K562 (cell line): ENCODE results near the gene SKIL. TPM values are rescaled to one million over a fixed set of nuclear protein-coding genes. Genes with fewer than 3 reads are reported as not detected.
"Not testable (repeated sequence)": the region's sequence is repeated elsewhere in the genome, so short reads cannot be mapped to it uniquely, and the experiment has no call there.

Experiments used
- ATAC-seq: fragments of 200-7000 bp; cut with Tn5 transposase; 3 replicates; pipeline ENCODE4 v1.9.1; 2020; ENCODE audit warnings: moderate library complexity
- BruUV-seq: library from RNA; stranded (reverse); fragments of 400-500 nt; replicated peaks from 2 replicates; lab custom pipeline; 2021; lab: Mats Ljungman, UMichigan
- CTCF ChIA-PET: fragments of 300-600 bp; formaldehyde crosslinking; extraction: SDS; loops from one replicate; lab custom pipeline; 2021; ENCODE audit warnings: low intra/inter-chr PET ratio; lab: Yijun Ruan, JAX
- POLR2A ChIA-PET: fragments of 300-600, 350-650 bp; sonication (Branson Sonifier 250); formaldehyde crosslinking; extraction: SDS; loops from one replicate; lab custom pipeline; 2021; ENCODE audit warnings: antibody characterized with exemption, inconsistent platforms; lab: Yijun Ruan, JAX
- DNase-seq, 4 experiments: peaks; one replicate each; pipeline versions ENCODE4 v3.0.0 to v3.0.0-alpha.2; 2011 to 2018; ENCODE audit warnings: low spot score in 3 of 4, mixed read lengths in 3 of 4; ENCODE audit errors: extremely low read depth in 1 of 4
- FAIRE-seq: peaks from 2 replicates; lab custom pipeline; 2011; peaks lifted over from hg19 to GRCh38; lab: Jason Lieb, UNC
- H2AFZ ChIP-seq: 2 replicates; pipeline ENCODE4 v1.6.0; 2011; ENCODE audit warnings: low read depth, low read length, control low read depth, inconsistent platforms
- H3K27ac ChIP-seq: fragments of 200-600 bp; 3 replicates; pipeline ENCODE4 v1.8.0; 2011; ENCODE audit warnings: low read depth, mild to moderate bottlenecking, control low read depth, inconsistent platforms, low read length, moderate library complexity, mixed read lengths; ENCODE audit errors: extremely low read depth
- H3K27me3 ChIP-seq, 2 experiments: fragments of 300-600 bp in 1 of 2; 2 replicates in 1 of 2; 3 replicates in 1 of 2; pipeline versions ENCODE4 v1.6.0 to v1.8.0; 2011; ENCODE audit warnings: inconsistent platforms in 2 of 2, low read length in 2 of 2, mild to moderate bottlenecking in 1 of 2, mixed read lengths in 1 of 2, moderate library complexity in 1 of 2; ENCODE audit not compliant: control insufficient read depth in 2 of 2, insufficient read depth in 2 of 2
- H3K36me3 ChIP-seq: fragments of 300-600 bp; 3 replicates; pipeline ENCODE4 v1.8.0; 2011; ENCODE audit warnings: mild to moderate bottlenecking, low read length, inconsistent platforms; ENCODE audit not compliant: control insufficient read depth, insufficient read depth
- H3K4me1 ChIP-seq, 2 experiments: fragments of 200-600 bp in 1 of 2; replicated peaks in 1 of 2; 2 replicates in 1 of 2; 3 replicates in 1 of 2; pipeline versions ENCODE4 v1.5.1 to v1.8.0; 2011; ENCODE audit warnings: inconsistent platforms in 2 of 2, low read length in 2 of 2, mild to moderate bottlenecking in 1 of 2, mixed read lengths in 1 of 2, moderate library complexity in 1 of 2; ENCODE audit not compliant: control insufficient read depth in 2 of 2, insufficient read depth in 2 of 2
- H3K4me2 ChIP-seq: 2 replicates; pipeline ENCODE4 v1.6.1; 2011; ENCODE audit warnings: low read length, control low read depth, inconsistent platforms, mixed read lengths; ENCODE audit not compliant: insufficient read depth
- H3K4me3 ChIP-seq: fragments of 200-600 bp; sonication (generic), shearing (Covaris generic); 2 replicates; pipeline ENCODE4 v1.5.1; 2016; ENCODE audit warnings: control low read depth, inconsistent platforms
- H3K79me2 ChIP-seq: fragments of 200-600 bp; 3 replicates; pipeline ENCODE4 v1.8.0; 2011; ENCODE audit warnings: low read length, inconsistent platforms; ENCODE audit not compliant: control insufficient read depth, insufficient read depth
- H3K9ac ChIP-seq, 2 experiments: 2 replicates each; pipeline versions ENCODE4 v1.6.0 to v1.6.1; 2011; ENCODE audit warnings: low read depth in 2 of 2, low read length in 2 of 2, control low read depth in 1 of 2, inconsistent platforms in 1 of 2, mild to moderate bottlenecking in 1 of 2, mixed read lengths in 1 of 2; ENCODE audit not compliant: insufficient read depth in 1 of 2
- H3K9me1 ChIP-seq: one replicate; pipeline ENCODE4 v1.6.0; 2011; ENCODE audit warnings: inconsistent platforms, mild to moderate bottlenecking, low read length, moderate library complexity; ENCODE audit not compliant: control insufficient read depth, insufficient read depth
- H3K9me3 ChIP-seq: replicated peaks from 2 replicates; pipeline ENCODE4 v1.5.1; 2011; ENCODE audit warnings: low read depth, low read length, inconsistent platforms; ENCODE audit not compliant: control insufficient read depth, insufficient read depth
- H4K20me1 ChIP-seq: replicated peaks from 2 replicates; pipeline ENCODE4 v1.6.1; 2011; ENCODE audit warnings: low read length, inconsistent platforms, mixed read lengths; ENCODE audit not compliant: control insufficient read depth, insufficient read depth
- C11orf30 ChIP-seq: fragments of 450-650 bp; IDR thresholded peaks from 2 replicates; pipeline ENCODE4 v1.6.1; 2016; ENCODE audit warnings: low read depth, mild to moderate bottlenecking
- CEBPZ ChIP-seq: fragments of 150-350 bp; IDR thresholded peaks from 2 replicates; pipeline ENCODE4 v1.6.1; 2014; ENCODE audit warnings: low read depth, mild to moderate bottlenecking, low read length, borderline replicate concordance
- LCOR ChIP-seq: sonication (generic); formaldehyde crosslinking; IDR thresholded peaks from 2 replicates; pipeline ENCODE4 v1.8.0; 2022; ENCODE audit warnings: mild to moderate bottlenecking, missing genetic modification reagents
- NFYB ChIP-seq: IDR thresholded peaks from 2 replicates; pipeline ENCODE4 v1.6.1; 2011; ENCODE audit warnings: mild to moderate bottlenecking, moderate library complexity; ENCODE audit not compliant: insufficient read length; ENCODE audit errors: extremely low read depth
- SMARCC2 ChIP-seq: fragments of 450-650 bp; IDR thresholded peaks from 2 replicates; pipeline ENCODE4 v1.6.1; 2017; ENCODE audit warnings: antibody characterized with exemption, moderate library complexity, mild to moderate bottlenecking, low read depth
- ZNF197 ChIP-seq: fragments of 200-800 bp; sonication (Bioruptor generic); IDR thresholded peaks from 2 replicates; pipeline ENCODE4 v1.6.1; 2016; ENCODE audit warnings: low read depth, missing genetic modification characterization, missing compliant biosample characterization
- ZNF316 ChIP-seq: fragments of 450-650 bp; IDR thresholded peaks from 2 replicates; pipeline ENCODE4 v1.6.1; 2016
- ZNF395 ChIP-seq: fragments of 200-800 bp; sonication (Bioruptor generic); IDR thresholded peaks from 2 replicates; pipeline ENCODE4 v1.6.1; 2017; ENCODE audit warnings: missing genetic modification characterization, missing compliant biosample characterization
- ZNF431 ChIP-seq: sonication (generic); formaldehyde crosslinking; IDR thresholded peaks from 2 replicates; pipeline ENCODE4 v1.8.0; 2022; ENCODE audit warnings: mild to moderate bottlenecking, missing genetic modification reagents
- WGBS: fragments of 100-300 bp; shearing (Covaris generic); methylation state at CpG from one replicate; pipeline ENCODE4 v1.1.6; 2016; ENCODE audit warnings: low coverage, mixed read lengths; ENCODE audit not compliant: insufficient coverage; ENCODE audit errors: missing lambda C conversion rate; 5-methylcytosine and 5-hydroxymethylcytosine counted together
- in situ Hi-C: fragments of 300-500 bp; cut with MboI; formaldehyde crosslinking; loops from 4 replicates; pipeline ENCODE4 v1.15.0; 2018; ENCODE audit warnings: inconsistent platforms, mixed read lengths
- intact Hi-C: fragments of 100-400 bp; cut with micrococcal nuclease; formaldehyde crosslinking; loops from 2 replicates; pipeline ENCODE4 v1.14.2; 2022
- polyA plus RNA-seq, 8 experiments: library from polyadenylated mRNA; depleted of rRNA in 4 of 8; stranded (reverse) in 5 of 8; unstranded in 3 of 8; fragments of >200 nt; fragmentation: Nextera tagmentation in 2 of 8; fragmentation: Illumina TruSeq in 1 of 8; extraction: Ambion mirVana in 2 of 8; extraction: Trizol in 1 of 8; gene quantifications; 2 replicates each; pipeline versions ENCODE4 v1.2.1 to v1.2.3, GENCODE V29; 2011 to 2014; ENCODE audit warnings: inconsistent platforms in 1 of 8, missing spikeins in 1 of 8
- total RNA-seq, 7 experiments: library from RNA; depleted of rRNA in 6 of 7; stranded (reverse); fragments of >200 nt in 6 of 7; fragmentation: Illumina TruSeq in 2 of 7; extraction: Trizol in 2 of 7; gene quantifications; 2 replicates each; pipeline versions ENCODE4 v1.2.1 to v1.2.3, GENCODE V29; 2011 to 2021; ENCODE audit warnings: low replicate concordance in 1 of 7

The SKIL gene
- total and polyA plus RNA-seq, 9 of the 15 experiments (the other 6 are each of a cell fraction or from before 2014, with no cell fraction given): 4.3 to 19.1 (median 9.7) TPM

DNA sequence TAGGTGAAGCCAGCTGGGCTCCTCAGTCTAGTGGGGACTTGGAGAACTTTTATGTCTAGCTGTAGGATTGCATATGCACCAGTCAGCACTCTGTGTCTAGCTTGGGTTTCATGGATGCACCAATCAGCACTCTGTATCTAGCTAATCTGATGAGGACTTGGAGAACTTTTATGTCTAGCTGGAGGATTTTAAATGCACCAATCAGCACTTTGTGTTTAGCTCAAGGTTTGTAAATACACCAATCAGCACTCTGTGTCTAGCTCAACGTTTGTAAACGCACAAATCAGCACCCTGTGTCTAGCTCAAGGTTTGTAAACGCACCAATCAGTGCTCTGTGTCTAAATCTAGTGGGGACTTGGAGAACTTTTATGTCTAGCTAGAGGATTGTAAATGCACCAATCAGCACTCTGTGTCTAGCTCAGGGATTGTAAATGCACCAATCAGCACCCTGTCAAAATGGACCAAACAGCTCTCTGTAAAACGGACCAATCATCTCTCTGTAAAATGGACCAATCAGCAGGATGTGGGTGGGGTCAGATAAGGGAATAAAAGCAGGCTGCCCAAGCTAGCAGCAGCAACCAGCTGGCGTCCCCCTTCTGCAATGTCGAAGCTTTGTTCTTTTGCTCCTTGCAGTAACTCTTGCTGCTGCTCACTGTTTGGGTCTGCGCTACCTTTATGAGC is 29.5 kb upstream of the SKIL start:
- H3K79me2 ChIP-seq, H3K9ac ChIP-seq, H3K4me3 ChIP-seq, DNase-seq, H3K27ac ChIP-seq, FAIRE-seq, H2AFZ ChIP-seq, in situ Hi-C loops, ATAC-seq, H3K27me3 ChIP-seq, H3K4me2 ChIP-seq, H3K4me1 ChIP-seq, H3K36me3 ChIP-seq, H3K9me3 ChIP-seq, H4K20me1 ChIP-seq, intact Hi-C loops, CTCF ChIA-PET, BruUV-seq, H3K9me1 ChIP-seq: not testable (repeated sequence)
- WGBS: 60% methylated on average over 6 of the region's 7 CpGs
- TF ChIP-seq ZNF316 (0 out of 2 replicates have a peak, but pooled peaks have one; percentile 40), C11orf30 (peak; percentile 8; the same call in 1 of the 2 replicates), NFYB (peak; percentile 60)
- POLR2A ChIA-PET: interaction anchor here (1.4 to 1.5 kb wide), 2 partner anchors 28 to 31 kb away, joined by 3 read pairs; no protein-coding TSS in a partner anchor

DNA sequence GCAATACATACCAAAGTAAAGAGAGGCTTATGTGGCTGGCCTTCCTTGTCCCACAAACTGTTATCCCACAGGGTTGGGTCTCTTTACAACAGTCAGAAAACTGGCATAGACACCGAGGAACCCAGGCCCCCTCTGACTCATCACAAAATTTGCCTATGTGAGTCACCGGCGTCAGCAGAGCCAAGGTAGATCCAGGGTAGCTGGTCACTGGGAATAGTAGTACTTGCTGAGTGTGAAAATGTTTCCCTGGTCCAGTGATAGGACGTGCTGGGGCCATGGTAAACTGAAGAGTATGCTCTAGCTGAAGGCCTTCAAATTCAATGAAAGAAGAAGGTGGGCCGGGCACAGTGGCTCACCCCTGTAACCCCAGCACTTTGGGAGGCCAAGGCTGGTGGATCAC is 27.1 kb upstream of the SKIL start:
- H2AFZ ChIP-seq: peak overlapping the region; percentile 60; the same call in 1 of the 2 replicates
- ATAC-seq: peak; percentile 81
- CTCF ChIA-PET: no interaction called here
- TF ChIP-seq SMARCC2: no peak
- TF ChIP-seq CEBPZ: no peak
- TF ChIP-seq LCOR: no peak
- no peak for TF ChIP-seq ZNF197
- TF ChIP-seq ZNF431 (CRISPR knock-in tag): no peak
- TF ChIP-seq ZNF395 (CRISPR knock-in tag): no peak

More for the DNA sequence above, 27.1 kb upstream of the SKIL start:
- H3K4me1 ChIP-seq: peaks cover 10% of the 10 kb centered on the region in 2 experiments; a peak in 3 of 5 replicates
- H3K9ac ChIP-seq: peak overlapping the region in 1 of 2 experiments; percentile 68; a peak in 1 of 4 replicates
- intact Hi-C loops: no loop called here
- no TSS peak for BruUV-seq
- no peak overlapping the region for H3K4me3 ChIP-seq
- no peaks in the 10 kb centered on the region for H3K36me3 ChIP-seq
- no peak overlapping the region for H3K4me2 ChIP-seq
- WGBS: 30% methylated on average over 5 of the region's 5 CpGs
- peaks cover 9% of the 10 kb centered on the region for H3K9me3 ChIP-seq
- H3K27ac ChIP-seq: peak overlapping the region; percentile 36; the same call in 1 of the 3 replicates
- POLR2A ChIA-PET: no interaction called here
- no peaks in the 10 kb centered on the region for H3K27me3 ChIP-seq
- peak; percentile 70 for FAIRE-seq
- H3K9me1 ChIP-seq: no peaks in the 10 kb centered on the region
- DNase-seq: peak; percentile 28 to 67 (median 41)
- H3K79me2 ChIP-seq: no peaks in the 10 kb centered on the region
- in situ Hi-C loops: no loop called here
- H4K20me1 ChIP-seq: no peaks in the 10 kb centered on the region
